ENCODE results near the gene SPTLC1. TPM values are rescaled to one million over a fixed set of nuclear protein-coding genes. Genes with fewer than 3 reads are reported as not detected.

Gene SPTLC1
- total and polyA plus RNA-seq, 2 of the 13 experiments (the other 11 are each of a cell fraction or from before 2014, with no cell fraction given), result 56.2 to 72.5 TPM

DNA sequence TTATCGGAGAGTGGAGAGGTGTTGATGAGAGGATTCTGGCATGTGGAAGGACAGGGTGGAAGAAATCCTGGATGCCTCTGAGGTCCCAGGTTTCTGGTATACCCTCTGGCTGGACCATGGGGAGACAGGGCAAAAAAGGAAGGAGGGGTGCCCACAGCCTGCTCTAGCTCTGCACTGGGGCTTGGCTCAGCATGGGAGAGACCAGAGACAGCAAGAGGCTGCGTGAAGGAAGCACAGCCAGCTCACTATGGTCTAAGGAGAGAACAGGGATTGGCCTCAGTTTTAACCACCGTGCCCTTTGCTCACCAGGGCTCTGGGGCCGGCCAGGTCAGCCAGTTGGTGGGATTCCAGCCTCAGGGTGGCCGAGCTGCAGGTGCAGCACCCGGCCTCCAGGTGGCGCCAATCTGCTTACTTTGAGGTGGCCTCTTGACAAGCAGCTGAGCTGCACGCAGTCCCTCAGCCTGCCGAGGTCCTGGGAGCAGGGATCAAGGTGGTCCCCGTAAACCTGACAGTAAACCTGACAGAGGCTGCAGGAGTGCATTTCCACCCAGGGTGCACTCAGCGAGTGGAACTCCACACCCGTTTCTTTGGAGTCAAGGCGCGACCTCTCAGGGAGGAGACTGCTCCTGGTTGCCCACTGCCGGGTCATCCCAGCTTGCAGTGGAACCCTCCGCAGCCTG is 25.0 kb upstream of the SPTLC1 start (continued):
- TF ChIP-seq, protein P1, sequence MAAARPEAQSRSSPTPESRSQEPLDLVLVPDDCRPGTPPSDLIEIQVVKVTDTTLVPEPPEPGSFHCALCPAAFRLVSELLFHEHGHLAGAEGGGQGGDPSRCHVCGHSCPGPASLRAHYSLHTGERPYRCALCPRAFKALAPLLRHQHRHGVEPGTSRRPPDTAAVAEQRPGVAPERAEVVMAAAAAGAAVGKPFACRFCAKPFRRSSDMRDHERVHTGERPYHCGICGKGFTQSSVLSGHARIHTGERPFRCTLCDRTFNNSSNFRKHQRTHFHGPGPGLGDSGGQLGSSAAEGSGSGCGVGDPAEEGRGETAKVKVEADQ (CRISPR knock-in tag; IDR thresholded peaks at IDR 0.05; ENCODE audit: borderline replicate concordance), result 0 out of 2 replicates have a peak, but pooled peaks have one; percentile 57
- no peak for TF ChIP-seq KAT8 (CRISPR knock-in tag; IDR thresholded peaks at IDR 0.05)
- no peak for TF ChIP-seq CEBPB (IDR thresholded peaks at IDR 0.05; ENCODE audit: borderline replicate concordance, low read depth, low read length)
- TF ChIP-seq, protein P2, sequence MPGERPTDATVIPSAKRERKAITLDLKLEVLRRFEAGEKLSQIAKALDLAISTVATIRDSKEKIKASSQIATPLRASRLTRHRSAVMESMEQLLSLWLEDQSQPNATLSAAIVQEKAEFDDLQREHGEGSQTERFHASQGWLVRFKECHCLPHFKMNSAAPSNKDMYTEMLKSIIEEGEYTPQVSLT (CRISPR knock-in tag; IDR thresholded peaks at IDR 0.05; ENCODE audit: borderline replicate concordance, low read depth), result peak; percentile 66; the same call in 1 of the 2 replicates
- no peak; the same call in 1 of the 2 replicates for TF ChIP-seq REL (CRISPR knock-in tag; conservative IDR thresholded peaks at IDR 0.05)
- no peak; the same call in 1 of the 2 replicates for TF ChIP-seq FOXA3 (CRISPR knock-in tag; IDR thresholded peaks at IDR 0.05)
- peak; percentile 89 for TF ChIP-seq RAD21 (CRISPR knock-in tag; IDR thresholded peaks at IDR 0.05)
- TF ChIP-seq AGO1 (IDR thresholded peaks at IDR 0.05; ENCODE audit: low read depth, low read length, poor library complexity, severe bottlenecking), result no peak
- TF ChIP-seq GTF2F1 (IDR thresholded peaks at IDR 0.05; ENCODE audit: low read length), result no peak
- no peak for TF ChIP-seq GATA4 (IDR thresholded peaks at IDR 0.05; ENCODE audit: borderline replicate concordance, low read depth)
- peak; percentile 89; the same call in 1 of the 2 replicates for TF ChIP-seq ZNF224 (CRISPR knock-in tag; IDR thresholded peaks at IDR 0.05)
- no peak for TF ChIP-seq MED13 (CRISPR knock-in tag; IDR thresholded peaks at IDR 0.05)
- TF ChIP-seq, protein P3, sequence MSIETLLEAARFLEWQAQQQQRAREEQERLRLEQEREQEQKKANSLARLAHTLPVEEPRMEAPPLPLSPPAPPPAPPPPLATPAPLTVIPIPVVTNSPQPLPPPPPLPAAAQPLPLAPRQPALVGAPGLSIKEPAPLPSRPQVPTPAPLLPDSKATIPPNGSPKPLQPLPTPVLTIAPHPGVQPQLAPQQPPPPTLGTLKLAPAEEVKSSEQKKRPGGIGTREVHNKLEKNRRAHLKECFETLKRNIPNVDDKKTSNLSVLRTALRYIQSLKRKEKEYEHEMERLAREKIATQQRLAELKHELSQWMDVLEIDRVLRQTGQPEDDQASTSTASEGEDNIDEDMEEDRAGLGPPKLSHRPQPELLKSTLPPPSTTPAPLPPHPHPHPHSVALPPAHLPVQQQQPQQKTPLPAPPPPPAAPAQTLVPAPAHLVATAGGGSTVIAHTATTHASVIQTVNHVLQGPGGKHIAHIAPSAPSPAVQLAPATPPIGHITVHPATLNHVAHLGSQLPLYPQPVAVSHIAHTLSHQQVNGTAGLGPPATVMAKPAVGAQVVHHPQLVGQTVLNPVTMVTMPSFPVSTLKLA (IDR thresholded peaks at IDR 0.05), result no peak
- TF ChIP-seq ZNF558 (CRISPR knock-in tag; IDR thresholded peaks at IDR 0.05; ENCODE audit: borderline replicate concordance), result no peak
- TF ChIP-seq, protein P4, sequence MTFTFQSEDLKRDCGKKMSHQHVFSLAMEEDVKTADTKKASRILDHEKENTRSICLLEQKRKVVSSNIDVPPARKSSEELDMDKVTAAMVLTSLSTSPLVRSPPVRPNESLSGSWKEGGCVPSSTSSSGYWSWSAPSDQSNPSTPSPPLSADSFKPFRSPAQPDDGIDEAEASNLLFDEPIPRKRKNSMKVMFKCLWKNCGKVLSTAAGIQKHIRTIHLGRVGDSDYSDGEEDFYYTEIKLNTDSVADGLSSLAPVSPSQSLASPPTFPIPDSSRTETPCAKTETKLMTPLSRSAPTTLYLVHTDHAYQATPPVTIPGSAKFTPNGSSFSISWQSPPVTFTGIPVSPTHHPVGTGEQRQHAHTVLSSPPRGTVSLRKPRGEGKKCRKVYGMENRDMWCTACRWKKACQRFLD (CRISPR knock-in tag; IDR thresholded peaks at IDR 0.05; ENCODE audit: borderline replicate concordance), result no peak
- TF ChIP-seq, protein P5, sequence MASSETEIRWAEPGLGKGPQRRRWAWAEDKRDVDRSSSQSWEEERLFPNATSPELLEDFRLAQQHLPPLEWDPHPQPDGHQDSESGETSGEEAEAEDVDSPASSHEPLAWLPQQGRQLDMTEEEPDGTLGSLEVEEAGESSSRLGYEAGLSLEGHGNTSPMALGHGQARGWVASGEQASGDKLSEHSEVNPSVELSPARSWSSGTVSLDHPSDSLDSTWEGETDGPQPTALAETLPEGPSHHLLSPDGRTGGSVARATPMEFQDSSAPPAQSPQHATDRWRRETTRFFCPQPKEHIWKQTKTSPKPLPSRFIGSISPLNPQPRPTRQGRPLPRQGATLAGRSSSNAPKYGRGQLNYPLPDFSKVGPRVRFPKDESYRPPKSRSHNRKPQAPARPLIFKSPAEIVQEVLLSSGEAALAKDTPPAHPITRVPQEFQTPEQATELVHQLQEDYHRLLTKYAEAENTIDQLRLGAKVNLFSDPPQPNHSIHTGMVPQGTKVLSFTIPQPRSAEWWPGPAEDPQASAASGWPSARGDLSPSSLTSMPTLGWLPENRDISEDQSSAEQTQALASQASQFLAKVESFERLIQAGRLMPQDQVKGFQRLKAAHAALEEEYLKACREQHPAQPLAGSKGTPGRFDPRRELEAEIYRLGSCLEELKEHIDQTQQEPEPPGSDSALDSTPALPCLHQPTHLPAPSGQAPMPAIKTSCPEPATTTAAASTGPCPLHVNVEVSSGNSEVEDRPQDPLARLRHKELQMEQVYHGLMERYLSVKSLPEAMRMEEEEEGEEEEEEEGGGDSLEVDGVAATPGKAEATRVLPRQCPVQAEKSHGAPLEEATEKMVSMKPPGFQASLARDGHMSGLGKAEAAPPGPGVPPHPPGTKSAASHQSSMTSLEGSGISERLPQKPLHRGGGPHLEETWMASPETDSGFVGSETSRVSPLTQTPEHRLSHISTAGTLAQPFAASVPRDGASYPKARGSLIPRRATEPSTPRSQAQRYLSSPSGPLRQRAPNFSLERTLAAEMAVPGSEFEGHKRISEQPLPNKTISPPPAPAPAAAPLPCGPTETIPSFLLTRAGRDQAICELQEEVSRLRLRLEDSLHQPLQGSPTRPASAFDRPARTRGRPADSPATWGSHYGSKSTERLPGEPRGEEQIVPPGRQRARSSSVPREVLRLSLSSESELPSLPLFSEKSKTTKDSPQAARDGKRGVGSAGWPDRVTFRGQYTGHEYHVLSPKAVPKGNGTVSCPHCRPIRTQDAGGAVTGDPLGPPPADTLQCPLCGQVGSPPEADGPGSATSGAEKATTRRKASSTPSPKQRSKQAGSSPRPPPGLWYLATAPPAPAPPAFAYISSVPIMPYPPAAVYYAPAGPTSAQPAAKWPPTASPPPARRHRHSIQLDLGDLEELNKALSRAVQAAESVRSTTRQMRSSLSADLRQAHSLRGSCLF (CRISPR knock-in tag; IDR thresholded peaks at IDR 0.05; ENCODE audit: borderline replicate concordance), result no peak
- TF ChIP-seq NFE2 (CRISPR knock-in tag; IDR thresholded peaks at IDR 0.05), result no peak
- 0 out of 2 replicates have a peak, but pooled peaks have one; percentile 26 for TF ChIP-seq NFIB (CRISPR knock-in tag; IDR thresholded peaks at IDR 0.05; ENCODE audit: borderline replicate concordance)
- no peak for TF ChIP-seq ZNF75D (CRISPR knock-in tag; IDR thresholded peaks at IDR 0.05; ENCODE audit: borderline replicate concordance)
- no peak for TF ChIP-seq RFX1 (IDR thresholded peaks at IDR 0.05)
